ENCODE results near the gene NHS. TPM values are rescaled to one million over a fixed set of nuclear protein-coding genes. Genes with fewer than 3 reads are reported as not detected.

Gene NHS
- total RNA-seq, 2 donors from 2014 or later, result 2.0 TPM

- ATAC-seq, result no peak
- intact Hi-C loops (cut with DNase I), result no loop called here
- DNase-seq, result no peak
Measured at GRCh38 chrX:17525762-17526555, 151.0 kb downstream of the NHS start.

- intact Hi-C loops (cut with DNase I), result no loop called here
- ATAC-seq (peak; percentile 78 to 84), DNase-seq (peak; percentile 40)
Measured at GRCh38 chrX:17527135-17527701, 152.2 kb downstream of the NHS start.

GRCh38 chrX:17527922-17528321, 152.9 kb downstream of the NHS start:
- DNase-seq, result no peak
- peak in 1 of 2 donors; percentile 49 for ATAC-seq
- intact Hi-C loops (cut with DNase I), result no loop called here

GRCh38 chrX:17529151-17529745, 154.2 kb downstream of the NHS start:
- intact Hi-C loops (cut with DNase I), result no loop called here
- DNase-seq (no peak), ATAC-seq (peak; percentile 22 to 43)

- intact Hi-C loops (cut with DNase I), result loop anchor here in 1 of 2 donors (10.0 kb wide), 1 partner anchor 153 kb away; no protein-coding TSS in a partner anchor
- ATAC-seq (no peak), DNase-seq (no peak)
Measured at GRCh38 chrX:17531500-17531899, 156.5 kb downstream of the NHS start.

GRCh38 chrX:17535229-17535628, 160.2 kb downstream of the NHS start:
- ATAC-seq, result no peak
- intact Hi-C loops (cut with DNase I), result loop anchor here (2.0 to 10.0 kb wide), 2 partner anchors 150 to 156 kb away; no protein-coding TSS in a partner anchor
- no peak for DNase-seq

GRCh38 chrX:17537723-17538243, 162.8 kb downstream of the NHS start:
- intact Hi-C loops (cut with DNase I), result loop anchor here in 1 of 2 donors (10.0 kb wide), 1 partner anchor 147 kb away; no protein-coding TSS in a partner anchor
- DNase-seq (no peak), ATAC-seq (no peak)

- DNase-seq (no peak), ATAC-seq (peak in 1 of 2 donors; percentile 47)
Measured at GRCh38 chrX:17542123-17542522, 167.1 kb downstream of the NHS start.

GRCh38 chrX:17544821-17545220, 169.8 kb downstream of the NHS start:
- intact Hi-C loops (cut with DNase I), result no loop called here
- no peak for DNase-seq
- no peak for ATAC-seq

More at GRCh38 chrX:17542123-17542522, 167.1 kb downstream of the NHS start:
- intact Hi-C loops (cut with DNase I), result no loop called here

GRCh38 chrX:17546356-17546755, 171.4 kb downstream of the NHS start:
- ATAC-seq (no peak), DNase-seq (no peak)
- intact Hi-C loops (cut with DNase I), result no loop called here

GRCh38 chrX:17547658-17548057, 172.7 kb downstream of the NHS start:
- ATAC-seq (peak in 1 of 2 donors; percentile 55), DNase-seq (peak; percentile 64)
- intact Hi-C loops (cut with DNase I), result no loop called here

GRCh38 chrX:17549107-17549651, 174.2 kb downstream of the NHS start:
- no peak for DNase-seq
- intact Hi-C loops (cut with DNase I), result no loop called here
- no peak for ATAC-seq

GRCh38 chrX:17550011-17550410, 175.0 kb downstream of the NHS start:
- intact Hi-C loops (cut with DNase I), result no loop called here
- no peak for DNase-seq
- no peak for ATAC-seq

GRCh38 chrX:17552044-17552650, 177.1 kb downstream of the NHS start:
- intact Hi-C loops (cut with DNase I), result no loop called here
- ATAC-seq, result peak in 1 of 2 donors; percentile 50

GRCh38 chrX:17553469-17553868, 178.5 kb downstream of the NHS start:
- ATAC-seq, result peak in 1 of 2 donors; percentile 63
- DNase-seq, result no peak
- intact Hi-C loops (cut with DNase I), result no loop called here

More at GRCh38 chrX:17552044-17552650, 177.1 kb downstream of the NHS start:
- DNase-seq, result no peak

- DNase-seq, result no peak
- ATAC-seq, result peak in 1 of 2 donors; percentile 65
- intact Hi-C loops (cut with DNase I), result no loop called here
Measured at GRCh38 chrX:17553961-17554482, 179.0 kb downstream of the NHS start.

- DNase-seq, result no peak
- intact Hi-C loops (cut with DNase I), result no loop called here
- ATAC-seq, result no peak
Measured at GRCh38 chrX:17554914-17555313, 179.9 kb downstream of the NHS start.

- DNase-seq (no peak), ATAC-seq (no peak)
- intact Hi-C loops (cut with DNase I), result no loop called here
Measured at GRCh38 chrX:17555846-17556245, 180.8 kb downstream of the NHS start.
